RWPE1 (cell line): Measurements from ENCODE around the gene RNF14.

ENCODE experiments used
- CTCF ChIA-PET: fragments of 350-600 bp; sonication (Branson Sonifier 250); formaldehyde crosslinking; extraction: SDS; loops from one replicate; lab custom pipeline; 2021; lab: Yijun Ruan, JAX
- POLR2A ChIA-PET: fragments of 400-600 bp; formaldehyde crosslinking; extraction: SDS; loops from one replicate; lab custom pipeline; 2020; ENCODE audit warnings: antibody characterized with exemption; ENCODE audit not compliant: low non-redundant PET; lab: Yijun Ruan, JAX
- DNase-seq: peaks from one replicate; pipeline ENCODE4 v3.0.0; 2012; ENCODE audit warnings: low spot score
- H3K27ac ChIP-seq: fragments of 450-650 bp; 2 replicates; pipeline ENCODE4 v1.5.1; 2017
- TF ChIP-seq, protein P1 (sequence below): fragments of 450-650 bp; conservative IDR thresholded peaks from 2 replicates; pipeline ENCODE4 v1.5.1; 2017; ENCODE audit warnings: low read depth, mild to moderate bottlenecking

The RNF14 gene

DNA sequence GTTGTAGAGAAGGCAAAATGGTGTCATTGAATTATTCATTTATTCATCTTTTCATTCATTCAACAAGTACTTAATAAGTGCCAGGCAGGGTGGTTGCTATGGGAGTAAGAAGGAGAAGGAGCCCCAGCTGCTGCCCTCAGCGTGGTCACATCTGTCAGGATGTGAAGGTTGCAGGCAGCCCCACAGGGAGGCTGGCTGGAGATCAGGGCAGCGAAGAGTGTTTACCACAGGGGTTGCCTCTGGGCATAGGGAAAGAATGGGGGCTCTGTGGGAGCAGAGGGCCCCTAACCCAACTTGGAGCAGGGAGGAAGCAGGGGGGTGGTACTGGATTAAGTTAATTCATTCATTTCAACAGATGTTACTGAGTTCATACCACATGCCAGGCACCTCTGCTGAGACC lies 16.9 kb upstream of the RNF14 start:
- H3K27ac ChIP-seq, result no peak overlapping the region
- no peak for DNase-seq
- ChIA-PET POLR2A (no interaction called here), CTCF (interaction anchor here (2.2 kb wide), 1 partner anchor 9 kb away, joined by 10 read pairs; no protein-coding TSS in a partner anchor)
- TF ChIP-seq, protein P1, sequence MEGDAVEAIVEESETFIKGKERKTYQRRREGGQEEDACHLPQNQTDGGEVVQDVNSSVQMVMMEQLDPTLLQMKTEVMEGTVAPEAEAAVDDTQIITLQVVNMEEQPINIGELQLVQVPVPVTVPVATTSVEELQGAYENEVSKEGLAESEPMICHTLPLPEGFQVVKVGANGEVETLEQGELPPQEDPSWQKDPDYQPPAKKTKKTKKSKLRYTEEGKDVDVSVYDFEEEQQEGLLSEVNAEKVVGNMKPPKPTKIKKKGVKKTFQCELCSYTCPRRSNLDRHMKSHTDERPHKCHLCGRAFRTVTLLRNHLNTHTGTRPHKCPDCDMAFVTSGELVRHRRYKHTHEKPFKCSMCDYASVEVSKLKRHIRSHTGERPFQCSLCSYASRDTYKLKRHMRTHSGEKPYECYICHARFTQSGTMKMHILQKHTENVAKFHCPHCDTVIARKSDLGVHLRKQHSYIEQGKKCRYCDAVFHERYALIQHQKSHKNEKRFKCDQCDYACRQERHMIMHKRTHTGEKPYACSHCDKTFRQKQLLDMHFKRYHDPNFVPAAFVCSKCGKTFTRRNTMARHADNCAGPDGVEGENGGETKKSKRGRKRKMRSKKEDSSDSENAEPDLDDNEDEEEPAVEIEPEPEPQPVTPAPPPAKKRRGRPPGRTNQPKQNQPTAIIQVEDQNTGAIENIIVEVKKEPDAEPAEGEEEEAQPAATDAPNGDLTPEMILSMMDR, result no peak

DNA sequence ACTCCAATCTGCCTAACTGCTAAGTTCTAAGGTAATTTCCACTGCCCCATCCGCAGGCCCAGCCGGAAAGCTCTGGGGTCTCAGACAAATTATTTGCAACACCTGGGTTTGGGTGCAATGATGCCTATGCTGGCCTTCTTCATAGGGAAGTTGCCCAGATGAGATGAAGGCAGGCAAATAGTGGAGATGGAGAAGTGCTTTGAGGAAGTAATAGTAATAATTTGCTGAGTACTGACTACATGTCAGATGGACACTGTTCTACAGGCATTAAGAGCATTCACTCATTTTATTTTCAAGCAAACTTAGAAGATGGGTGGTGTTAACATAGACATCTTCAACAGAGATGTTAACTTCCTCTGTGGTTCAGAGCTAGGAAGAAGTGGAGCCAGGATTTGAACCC lies 14.7 kb upstream of the RNF14 start:
- DNase-seq, result no peak
- TF ChIP-seq, protein P1, result no peak
- ChIA-PET CTCF (interaction anchor here (0.6 to 1.1 kb wide), 4 partner anchors 17 to 1158 kb away, joined by 3 to 4 read pairs (median 3); no protein-coding TSS in a partner anchor), POLR2A (no interaction called here)
- H3K27ac ChIP-seq, result no peak overlapping the region

DNA sequence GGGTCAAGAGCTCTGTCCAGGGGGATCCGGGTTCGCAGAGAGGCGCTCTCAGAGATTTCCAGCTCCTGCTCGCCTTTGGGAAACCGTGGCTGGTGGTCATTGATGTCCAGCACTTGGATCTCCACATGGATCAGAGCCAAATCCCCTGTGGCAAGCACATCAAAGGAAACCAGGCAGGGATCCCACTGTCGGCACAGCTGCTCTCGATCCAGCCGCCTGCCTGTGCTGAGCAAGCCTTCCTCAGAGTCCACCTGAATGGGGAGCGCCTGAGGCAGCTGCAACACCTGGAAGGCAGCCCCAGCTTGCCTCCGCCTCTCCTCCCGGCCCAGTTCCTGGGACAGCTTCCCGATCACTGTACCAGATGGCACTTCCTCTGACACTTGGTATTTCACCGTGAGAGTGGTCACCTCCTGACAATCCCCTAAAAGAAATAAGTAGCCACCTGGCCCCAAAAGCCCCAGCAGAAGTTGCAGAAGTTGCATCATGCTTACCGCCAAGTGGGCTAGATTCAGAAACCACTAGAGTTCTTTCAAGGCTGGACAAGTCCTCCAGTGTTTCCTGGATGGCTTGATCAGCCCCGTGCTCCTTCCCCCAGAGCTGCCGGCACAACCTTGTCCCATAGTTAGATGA lies 11.4 kb upstream of the RNF14 start:
- TF ChIP-seq, protein P1, result no peak
- DNase-seq, result no peak
- no peak overlapping the region for H3K27ac ChIP-seq
- POLR2A ChIA-PET, result no interaction called here
- CTCF ChIA-PET, result interaction anchor here (0.6 to 7.2 kb wide), 2 partner anchors 264 to 646 kb away, joined by 3 to 102 read pairs; no protein-coding TSS in a partner anchor

DNA sequence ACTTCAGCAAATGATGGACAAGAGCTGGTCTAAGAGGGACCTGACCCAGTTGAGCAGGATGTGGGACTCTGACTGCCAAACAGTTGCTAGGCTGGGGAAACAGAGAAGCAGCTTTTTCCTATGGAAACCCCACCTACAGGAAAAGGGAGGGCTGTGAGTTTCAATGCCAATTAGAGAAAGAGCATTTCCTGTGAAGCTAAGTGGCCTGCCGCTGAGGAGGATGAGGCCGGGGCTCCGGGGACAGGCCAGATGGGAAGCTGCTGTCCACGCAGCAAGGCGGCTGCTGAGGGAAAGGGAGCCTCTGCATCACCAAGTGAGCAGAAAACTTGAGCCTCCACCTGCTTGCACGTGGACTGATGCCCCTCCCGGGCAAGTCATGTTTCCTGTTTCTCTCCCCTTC lies 10.8 kb upstream of the RNF14 start, which contains the start of gene PCDH12:
Gene PCDH12, minus strand, starts transcription at position 90 of the 400 bp plus-strand sequence. CDS start 351 bp downstream, outside the sequence.
- DNase-seq, result no peak
- ChIA-PET POLR2A (interaction anchor here (0.7 kb wide), 1 partner anchor 121 kb away, joined by 3 read pairs; no protein-coding TSS in a partner anchor), CTCF (interaction anchor here (0.8 to 7.2 kb wide), 2 partner anchors 185 to 265 kb away, joined by 3 to 102 read pairs; no protein-coding TSS in a partner anchor)
- H3K27ac ChIP-seq, result no peak within 1 kb of the TSS
- TF ChIP-seq, protein P1, result no peak

DNA sequence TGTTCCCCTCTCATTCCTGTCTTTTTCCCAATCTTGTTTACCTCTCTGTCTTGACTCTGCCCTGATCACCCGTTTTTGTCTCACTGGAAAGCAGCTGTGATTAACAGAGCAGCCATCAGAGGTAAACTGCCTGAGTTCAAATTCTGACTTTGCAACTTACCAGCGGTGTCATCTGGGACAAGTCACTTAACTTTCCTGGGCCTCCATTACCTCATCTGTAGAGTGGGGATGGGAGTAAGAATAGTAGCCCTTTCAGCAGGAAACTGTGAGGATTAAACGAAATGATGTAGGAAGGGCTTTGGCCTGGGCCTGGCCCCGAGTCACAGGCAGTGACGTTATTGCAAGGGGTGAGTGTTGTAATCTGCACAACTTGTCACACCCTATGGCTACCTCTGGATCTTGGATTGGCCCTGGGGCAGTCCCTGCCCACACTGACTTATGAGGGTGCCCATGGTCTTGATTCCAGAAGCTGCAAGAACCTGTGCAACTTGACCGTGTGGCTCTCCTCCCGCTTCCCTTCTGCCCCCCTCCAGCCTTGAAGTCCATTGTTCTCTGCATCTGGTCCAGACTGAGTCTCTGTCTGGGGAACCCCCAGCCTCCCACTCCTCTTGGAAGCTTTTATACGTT lies 10.2 kb upstream of the RNF14 start:
- POLR2A ChIA-PET, result interaction anchor here (0.7 kb wide), 1 partner anchor 122 kb away, joined by 3 read pairs; no protein-coding TSS in a partner anchor
- TF ChIP-seq, protein P1, result no peak
- H3K27ac ChIP-seq, result no peak overlapping the region
- CTCF ChIA-PET, result interaction anchor here (0.6 to 7.2 kb wide), 6 partner anchors 11 to 321 kb away, joined by 3 to 102 read pairs (median 27); partner anchors contain the start of genes PCDH1 and RNF14
- DNase-seq, result no peak

DNA sequence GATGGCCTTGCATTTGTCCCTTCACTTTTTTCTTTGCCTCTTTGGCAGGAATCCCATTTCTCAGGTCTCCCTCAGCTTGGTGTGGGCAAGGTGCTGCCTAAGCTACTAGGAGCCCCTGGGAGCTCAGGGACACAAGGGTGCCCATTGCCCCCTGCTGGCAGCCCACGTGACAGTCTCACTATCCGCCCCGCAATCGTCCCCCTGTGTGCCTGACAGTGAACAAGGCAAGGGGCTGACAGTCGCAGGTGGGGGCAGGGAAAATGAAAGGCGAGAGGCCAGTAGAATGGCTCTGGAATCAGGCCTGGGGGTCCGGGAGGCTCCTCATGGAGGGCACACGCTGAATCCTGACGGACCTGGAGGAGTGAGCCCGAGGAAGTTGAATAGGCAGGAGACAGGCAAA lies 8.9 kb upstream of the RNF14 start:
- TF ChIP-seq, protein P1, result no peak; the same call in 1 of the 2 replicates
- DNase-seq, result no peak
- ChIA-PET POLR2A (interaction anchor here (0.6 to 1.0 kb wide), 2 partner anchors 9 to 92 kb away, joined by 4 to 7 read pairs; partner anchors contain the start of gene RNF14), CTCF (interaction anchor here (0.5 to 7.2 kb wide), 54 partner anchors 9 to 555 kb away, joined by 3 to 102 read pairs (median 5); partner anchors contain the start of genes DELE1, PCDH1 and RNF14)
- no peak overlapping the region for H3K27ac ChIP-seq
